AML-193 (cell line): ENCODE data around the gene FAM149A.

Experiments used
- DNase-seq, 2 experiments: peaks; one replicate each; lab custom pipeline; 2025; lab: John Stamatoyannopoulos, UW

FAM149A gene

DNA sequence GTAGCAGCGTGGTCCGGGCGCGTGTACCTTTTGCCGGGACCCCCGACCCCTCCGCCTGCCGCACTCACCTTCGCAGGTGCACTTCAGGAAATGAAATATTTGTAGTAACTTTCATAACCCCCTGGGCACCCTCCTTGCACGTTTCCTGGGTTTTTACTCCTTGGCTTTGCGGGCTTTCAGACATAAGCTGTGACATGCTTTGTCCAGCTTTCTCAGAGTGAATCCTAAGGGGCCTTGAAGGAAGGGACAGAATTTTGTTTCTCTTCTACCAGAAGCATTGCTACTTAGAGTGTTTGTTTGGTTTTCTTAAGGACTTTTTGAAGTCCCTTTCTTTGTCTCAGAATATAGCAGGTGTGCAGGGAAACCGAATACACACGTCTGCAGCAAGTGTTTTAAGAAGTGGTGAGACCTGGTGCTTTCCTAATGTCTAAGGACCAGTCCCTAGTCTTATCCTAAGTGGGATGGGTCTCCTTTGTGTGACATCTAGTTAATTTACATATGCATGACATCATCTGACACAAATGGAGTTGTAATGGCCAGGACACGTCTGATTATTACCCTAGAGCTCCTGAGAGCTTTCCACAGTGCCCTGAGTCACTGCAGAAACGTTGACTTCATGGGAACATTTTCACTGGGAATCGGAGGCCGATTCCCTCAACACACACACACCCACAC is 1.3 kb downstream of the FAM149A start:
- DNase-seq: no peak

DNA sequence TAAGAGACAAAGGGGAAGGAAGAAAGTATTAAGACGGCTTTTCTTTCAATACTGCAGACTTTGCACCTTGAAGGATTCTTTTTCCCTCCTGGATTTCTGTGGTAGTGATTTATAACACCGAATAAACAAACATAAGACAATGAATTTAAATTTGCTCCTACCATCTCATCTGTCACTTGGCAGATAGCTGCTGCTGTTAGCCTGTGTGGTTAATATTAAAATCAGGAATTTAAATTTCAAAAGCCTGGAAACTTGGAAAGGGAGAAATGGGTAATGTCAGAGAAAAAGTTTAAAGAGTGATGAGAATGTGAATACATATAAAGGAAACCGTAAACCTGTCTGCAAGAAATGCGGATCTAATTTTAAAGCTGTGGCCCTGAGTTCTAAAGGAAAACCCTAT is 3.4 kb downstream of the FAM149A start:
- DNase-seq: no peak

DNA sequence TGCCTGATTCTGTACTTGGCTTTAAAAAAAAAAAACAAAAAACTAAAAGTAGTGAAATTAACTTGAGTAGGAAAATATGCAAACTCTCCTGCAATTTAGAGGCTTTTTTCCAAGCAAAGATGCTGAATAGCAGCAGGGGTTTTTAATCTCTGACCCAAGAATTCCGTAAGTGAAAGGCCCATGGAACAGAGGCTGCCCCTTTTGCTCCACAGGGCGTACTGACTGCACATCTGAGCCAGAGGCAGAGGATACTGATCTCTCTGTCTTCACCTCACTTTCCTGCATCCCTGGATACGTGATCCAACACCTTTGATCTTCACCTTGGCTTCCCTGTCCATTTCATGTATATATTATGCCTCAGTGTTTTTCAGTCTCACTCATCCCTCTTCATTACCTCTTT is 3.9 kb downstream of the FAM149A start:
- DNase-seq: no peak

DNA sequence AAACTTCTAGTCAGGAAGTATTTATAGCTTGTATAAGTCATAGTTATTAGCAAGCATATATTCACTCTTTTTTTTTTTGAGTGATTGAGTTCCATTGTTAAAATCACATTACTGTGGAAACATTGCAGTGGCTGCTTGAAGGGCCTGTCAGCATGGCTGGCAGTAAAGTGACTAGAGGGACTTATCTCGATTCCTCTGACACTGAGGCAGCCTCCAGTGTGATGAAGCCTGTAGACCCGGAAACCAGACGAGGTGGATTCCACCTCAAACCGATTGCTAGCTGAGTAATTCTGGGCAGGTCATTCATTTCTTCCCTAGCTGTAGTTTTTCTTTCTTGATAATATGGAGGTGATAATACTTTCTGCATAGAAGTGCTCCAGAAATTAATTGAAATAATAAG is 4.7 kb downstream of the FAM149A start:
- DNase-seq: no peak

DNA sequence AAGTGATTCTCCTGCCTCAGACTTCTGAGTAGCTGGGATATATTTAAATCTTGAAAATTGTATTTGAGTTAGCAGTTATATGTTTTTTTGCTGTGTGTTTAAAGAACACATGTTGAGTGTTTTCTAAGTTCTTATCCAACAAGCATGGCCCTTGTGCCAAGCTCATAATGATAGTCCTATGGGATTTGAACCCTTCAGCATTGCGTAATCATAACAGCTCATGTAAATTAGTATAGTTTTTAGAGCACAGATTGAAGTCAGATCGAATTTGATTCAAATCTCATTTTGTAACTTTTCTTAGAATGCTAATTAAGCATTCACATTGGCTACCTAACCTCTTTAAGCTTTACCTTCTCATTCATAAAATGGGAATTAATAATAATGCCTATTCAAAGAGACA is 12.2 kb downstream of the FAM149A start:
- no peak for DNase-seq

DNA sequence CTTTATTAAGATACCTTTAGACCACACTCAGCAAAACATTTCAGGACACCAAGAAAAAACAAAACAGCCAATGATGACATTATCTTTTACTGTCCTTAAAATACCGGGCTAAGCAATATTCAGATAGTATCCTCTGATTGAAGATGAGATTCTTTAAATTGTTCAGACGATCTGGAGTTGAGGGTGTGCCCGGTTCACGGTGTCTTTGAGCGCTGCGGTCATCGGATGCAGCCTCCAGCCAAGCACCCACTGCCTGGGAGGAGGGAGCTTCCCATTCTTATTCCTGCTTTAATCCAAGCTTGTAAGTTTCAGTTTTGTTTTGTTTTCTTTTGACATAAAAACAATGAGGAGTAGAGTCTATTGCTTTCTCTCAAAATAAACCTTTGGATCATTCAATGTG is 14.1 kb downstream of the FAM149A start:
- DNase-seq: no peak

DNA sequence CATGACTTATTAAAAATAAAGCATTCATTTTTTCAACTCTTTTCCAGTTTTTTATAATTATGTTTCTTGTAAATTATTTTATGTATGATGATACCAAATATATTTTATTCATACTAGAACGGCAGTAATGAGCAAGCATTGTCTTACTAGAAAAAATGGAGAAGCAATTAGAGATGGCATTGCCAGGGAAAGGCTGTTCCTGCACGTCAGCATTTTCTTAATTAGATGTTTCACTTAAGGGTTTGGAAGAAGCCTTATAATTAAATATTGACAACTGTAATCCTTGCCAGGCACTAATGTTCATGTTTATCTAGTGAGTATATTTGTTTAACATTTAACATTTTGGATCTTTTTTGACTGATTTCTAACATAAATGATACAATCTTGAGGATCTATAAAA is 16.6 kb downstream of the FAM149A start:
- no peak for DNase-seq

DNA sequence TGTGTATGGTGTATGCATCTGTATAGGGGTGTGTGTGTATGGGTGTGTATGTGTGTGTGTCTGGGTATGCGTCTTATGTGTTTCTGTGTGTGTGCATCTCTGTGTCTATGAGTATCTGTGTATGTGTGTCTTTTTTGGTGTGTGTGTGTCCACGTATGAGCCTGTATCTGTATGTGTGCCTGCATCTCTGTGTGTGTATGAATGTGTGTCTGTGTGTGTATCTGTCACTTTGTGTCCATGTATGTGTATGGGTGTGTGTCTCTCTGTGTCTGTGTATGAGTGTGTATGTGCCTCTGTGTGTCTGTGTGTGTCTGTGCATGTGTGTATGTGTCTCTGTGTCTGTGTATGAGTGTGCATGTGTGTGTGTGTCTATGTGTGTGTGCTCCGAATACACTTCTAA is 24.3 kb downstream of the FAM149A start:
- no peak for DNase-seq

DNA sequence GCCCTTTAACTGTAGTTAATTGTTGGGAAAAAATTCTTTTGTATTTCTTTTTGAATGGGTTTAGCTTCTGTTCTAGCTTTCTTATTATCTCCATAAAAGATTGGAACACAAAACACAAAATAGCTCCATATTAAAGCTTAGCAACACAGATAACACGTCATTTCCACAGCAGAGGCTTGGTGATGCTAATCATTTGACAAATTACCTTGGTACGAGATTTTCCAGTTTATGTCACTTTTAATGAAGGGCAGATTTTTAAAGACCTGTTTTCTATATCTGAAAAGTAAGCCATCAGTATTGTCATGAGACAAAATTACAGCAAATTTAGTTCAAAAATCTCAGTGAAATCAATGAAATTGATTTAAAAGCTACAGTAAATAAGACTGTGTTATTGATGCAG is 27.4 kb downstream of the FAM149A start:
- no peak for DNase-seq

DNA sequence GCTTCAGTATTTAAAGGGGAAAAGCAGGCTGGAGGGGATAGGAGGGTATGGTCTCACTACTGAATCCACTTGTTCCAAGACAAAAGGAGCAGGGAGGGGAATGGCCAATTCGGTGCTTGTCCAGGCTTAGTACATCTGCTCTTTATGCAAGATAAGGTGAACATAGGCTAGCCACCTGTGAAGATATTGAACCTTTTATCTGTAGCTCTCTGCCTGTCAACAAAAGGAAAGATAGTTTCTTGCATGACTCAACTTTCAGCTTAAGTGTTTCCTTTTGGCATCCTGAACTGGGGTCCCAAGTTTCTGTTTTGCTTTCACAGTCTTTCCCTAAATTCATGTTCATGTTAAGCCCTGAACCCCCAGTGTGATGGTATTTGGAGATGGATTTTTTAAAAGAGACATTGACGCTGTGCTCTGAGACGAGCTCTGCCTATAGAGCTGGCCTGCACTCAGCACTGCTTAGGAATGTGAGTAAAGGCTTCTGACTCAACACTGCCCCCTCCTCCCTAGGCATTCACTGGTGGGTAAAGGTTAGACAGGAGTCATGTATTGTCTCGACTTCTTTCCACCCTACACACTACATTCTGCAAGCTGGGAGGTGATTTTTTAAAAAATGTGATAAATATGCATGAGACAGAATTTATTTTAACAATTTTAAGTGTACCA is 28.2 kb downstream of the FAM149A start:
- no peak for DNase-seq

DNA sequence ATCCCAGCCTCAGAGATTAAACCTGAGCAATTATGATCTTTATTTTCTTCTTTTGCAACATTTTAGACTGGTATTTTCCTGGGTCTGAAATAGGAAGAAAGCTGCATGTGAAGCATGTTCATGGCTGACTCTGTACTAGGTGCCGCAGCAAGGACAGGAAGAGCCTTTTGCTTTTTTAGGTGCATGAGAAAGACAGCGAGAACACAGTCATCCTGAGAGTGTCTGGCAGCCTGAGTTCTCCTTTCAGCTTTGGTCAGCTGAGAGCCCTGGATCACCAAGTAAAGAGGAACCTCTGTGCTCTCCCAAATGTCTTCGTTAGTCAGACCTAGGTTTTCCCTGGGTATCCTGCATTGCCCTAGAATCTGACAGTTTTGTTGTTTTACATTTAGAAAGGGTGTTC is 29.8 kb downstream of the FAM149A start:
- no peak for DNase-seq

DNA sequence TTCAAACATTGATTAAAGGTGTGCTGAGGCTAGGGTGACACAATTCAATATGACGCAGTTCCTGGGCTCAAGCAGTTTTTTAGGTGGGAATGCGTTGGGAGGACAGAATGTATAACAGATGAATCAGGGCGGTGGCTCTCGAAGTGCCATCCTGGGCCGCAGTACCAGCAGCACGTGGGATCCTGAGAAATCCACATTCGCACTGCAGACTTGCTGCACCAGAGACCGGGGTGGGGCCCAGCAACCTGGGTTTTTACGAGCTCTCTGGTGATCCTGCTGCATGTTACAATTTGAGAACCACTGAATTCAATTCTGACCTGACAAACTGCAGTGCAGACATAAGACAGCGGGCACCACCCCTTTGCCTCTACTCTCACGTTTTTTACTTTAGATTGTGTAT is 30.4 kb downstream of the FAM149A start:
- DNase-seq: no peak

DNA sequence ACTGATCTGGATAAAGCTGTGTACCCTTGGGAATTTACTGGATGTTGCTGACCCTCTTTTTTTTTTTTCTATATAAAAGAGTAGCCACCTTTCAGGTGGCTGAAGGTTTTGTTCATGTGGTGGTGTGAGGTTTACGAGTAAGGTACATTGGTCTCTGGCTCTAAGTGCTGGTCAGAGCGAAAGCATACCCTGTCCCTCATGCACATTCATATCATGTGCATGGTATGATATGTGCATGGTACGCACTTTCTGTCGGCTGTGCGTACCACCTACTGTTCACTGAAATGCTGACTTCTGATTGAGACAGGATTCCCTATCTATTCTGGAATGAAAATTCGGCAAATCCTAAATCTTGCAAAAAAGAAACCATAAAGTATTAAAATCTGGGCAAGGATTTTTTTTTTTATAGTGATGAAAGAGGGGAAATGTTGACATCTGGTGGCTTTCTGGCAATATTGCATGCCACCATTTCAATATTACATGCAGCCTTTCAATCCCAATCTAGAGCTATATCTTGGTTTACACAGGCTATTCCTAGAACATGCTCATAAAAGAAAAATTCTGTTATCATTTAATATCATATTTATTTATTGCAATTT is 32.8 kb downstream of the FAM149A start:
- peak; percentile 4 to 32 for DNase-seq

DNA sequence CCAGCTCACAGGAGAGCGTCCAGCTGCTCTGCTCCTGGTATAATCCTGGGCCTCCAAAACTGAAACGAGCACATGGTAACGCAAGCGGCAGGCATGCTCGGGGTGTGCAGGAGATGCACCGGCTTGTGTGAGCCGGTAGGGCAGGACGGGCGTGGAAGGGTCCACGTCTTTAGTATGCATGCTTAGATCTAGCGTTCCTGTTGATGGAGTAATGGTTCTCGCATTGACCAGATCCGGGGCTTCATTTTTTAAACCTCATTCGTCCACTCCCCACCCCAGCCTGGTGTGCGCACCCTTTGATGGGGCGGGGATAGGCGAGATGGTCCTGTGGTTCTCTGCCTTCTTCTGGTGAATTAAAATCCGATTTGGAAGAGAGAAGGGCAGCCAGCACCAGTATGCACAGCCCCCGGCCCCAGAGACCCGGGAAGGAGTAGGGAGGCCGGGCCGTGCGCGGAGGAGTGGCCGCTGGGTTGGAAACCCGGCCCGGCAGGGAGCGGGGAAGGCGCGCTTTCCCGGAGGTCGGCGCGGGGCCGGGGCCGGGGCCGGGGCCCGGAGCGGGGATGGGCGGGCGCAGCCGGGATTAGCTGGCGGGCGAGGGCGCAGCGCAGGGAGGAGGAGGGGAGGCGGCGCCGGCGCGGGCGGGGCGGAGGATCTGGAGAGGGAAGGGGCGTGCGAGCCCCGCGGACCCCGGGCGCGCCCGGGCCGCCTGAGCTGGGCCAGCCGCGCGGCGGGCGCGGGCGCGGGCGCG is 39.9 kb downstream of the FAM149A start:
- DNase-seq: no peak

DNA sequence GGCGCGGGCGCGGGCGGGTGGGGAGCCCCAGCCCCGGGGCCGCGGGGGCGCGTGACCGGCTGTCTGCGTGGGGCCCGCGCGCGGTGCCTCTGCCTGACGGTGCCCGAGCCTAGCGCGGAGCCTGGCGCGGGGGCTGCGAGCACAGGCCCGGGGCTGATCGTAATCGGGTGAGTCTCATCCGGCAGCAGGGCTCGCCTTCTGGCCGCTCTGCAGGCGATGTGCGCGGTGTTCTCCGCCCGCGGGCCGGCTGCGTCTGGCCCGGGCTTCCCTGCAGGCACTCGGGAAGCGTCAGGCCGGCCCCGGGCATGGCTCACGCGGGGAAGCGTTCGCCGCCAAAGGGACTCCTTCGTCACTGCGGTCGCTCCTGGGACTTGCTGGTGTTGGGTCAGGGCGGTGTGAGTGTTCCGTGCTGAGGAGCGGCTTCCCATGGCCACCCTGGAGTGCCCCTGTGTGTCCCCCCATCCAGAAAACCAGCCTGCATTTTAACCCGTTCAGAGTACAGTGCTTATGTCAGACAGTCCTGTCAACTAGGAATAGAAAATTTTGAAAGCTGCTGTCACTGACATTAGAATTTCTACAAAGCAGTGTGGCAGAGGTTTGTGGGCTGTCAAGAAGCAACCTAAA is 40.6 kb downstream of the FAM149A start:
- no peak for DNase-seq

DNA sequence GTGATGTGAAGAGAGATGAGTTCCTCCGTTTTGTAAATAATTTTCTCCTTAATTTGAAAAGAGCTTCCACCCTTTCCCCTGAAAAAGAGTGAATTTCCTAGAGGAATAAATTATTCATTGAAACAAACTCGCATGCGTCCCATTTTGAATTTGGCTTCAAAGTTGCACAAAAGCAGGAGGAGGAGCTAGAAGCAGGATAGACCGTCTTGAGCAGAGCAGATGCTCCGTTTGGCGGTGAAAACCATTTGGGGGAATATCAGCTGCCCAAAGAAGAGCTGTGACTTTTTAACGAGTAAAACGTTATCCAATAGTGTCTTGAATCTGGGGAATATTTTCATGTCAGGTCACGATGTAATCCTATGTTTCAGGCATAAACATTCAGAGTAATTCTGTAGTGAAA is 42.0 kb downstream of the FAM149A start:
- DNase-seq: no peak

DNA sequence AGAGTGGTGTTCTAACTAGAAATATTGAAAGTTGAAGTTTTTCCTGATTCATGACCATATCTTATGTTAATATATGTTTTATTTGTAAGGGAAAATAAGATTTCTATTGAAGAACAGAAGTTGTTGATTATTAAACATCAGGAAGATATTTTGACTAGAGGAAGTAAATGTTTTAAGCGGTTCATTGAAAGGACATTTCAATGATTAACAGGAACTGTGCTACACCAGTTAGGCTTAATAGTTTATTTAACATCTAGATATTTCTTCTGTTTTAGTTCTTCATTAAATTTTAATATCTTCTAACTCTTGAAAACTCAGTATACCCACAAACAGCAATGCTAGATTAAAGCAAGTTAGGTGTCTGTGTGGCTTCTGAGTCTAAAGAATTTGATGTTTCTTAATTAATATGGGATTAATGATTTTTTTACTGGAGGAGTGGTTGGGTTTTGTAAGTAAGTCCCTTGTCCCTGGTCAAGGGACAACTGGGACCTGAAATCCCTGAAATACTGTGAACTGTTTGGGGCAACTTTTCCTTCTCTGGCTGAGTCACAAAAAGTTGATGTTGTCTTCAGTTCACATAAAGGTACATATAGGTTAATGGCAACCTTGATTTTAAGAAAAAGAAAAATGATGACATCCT is 44.0 kb downstream of the FAM149A start:
- DNase-seq: no peak

DNA sequence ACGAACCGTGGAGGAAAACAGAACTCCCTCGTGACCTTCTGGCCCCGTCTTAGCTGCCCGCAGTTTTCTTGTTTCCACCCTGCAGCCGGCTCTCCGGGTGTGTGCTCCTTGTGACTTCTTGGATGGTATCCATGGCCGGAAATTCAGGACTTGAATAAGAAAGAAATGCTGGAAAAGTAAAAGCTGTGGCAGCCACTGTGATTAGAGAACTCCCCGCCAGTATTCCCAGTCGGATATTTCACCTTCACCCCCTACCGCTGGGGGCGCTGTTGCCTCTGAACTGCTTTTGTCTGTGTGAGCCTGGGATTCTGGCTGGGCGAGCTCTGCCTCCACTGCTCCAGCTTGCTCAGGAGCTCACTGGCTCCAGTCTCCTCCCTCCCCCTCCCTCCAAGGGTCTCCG is 45.4 kb downstream of the FAM149A start:
- DNase-seq: no peak

DNA sequence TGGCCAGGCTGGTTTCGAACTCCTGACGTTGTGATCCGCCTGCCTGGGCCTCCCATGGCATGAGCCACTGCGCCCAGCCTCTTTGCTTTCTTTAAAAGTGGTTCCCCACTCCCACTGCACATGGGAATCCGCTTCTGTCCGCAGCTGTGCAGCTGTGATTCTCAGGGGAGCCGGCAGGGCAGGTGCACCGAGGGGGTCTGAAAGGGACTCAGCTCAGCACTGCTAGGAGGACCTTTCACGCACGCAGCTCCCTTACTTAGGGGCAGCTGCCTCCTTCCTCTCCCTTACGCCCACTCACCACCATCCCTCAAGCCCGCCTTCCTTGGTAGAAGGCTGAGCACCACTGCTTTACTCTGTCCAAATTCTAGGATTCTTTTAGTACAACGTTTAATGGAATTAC is 46.4 kb downstream of the FAM149A start:
- no peak for DNase-seq

DNA sequence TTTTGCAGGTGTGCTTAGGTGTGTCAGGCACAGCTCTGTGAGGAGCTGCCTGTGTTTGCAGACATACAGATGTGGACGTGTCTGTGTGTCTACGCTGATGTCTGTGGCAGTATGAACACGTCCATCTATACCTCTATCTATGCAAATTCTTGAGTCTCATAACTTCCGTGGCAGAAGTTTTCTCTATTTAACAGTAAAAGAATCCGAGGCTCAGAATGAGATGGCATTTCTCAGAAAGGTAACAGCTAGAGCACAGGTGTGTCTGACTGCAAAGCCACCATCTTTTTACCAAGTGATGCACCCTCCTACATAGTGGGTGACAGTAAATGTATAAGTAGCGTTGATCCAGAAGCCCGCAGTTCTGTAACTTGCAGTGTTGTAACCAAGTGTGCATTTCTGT is 47.0 kb downstream of the FAM149A start:
- no peak for DNase-seq

DNA sequence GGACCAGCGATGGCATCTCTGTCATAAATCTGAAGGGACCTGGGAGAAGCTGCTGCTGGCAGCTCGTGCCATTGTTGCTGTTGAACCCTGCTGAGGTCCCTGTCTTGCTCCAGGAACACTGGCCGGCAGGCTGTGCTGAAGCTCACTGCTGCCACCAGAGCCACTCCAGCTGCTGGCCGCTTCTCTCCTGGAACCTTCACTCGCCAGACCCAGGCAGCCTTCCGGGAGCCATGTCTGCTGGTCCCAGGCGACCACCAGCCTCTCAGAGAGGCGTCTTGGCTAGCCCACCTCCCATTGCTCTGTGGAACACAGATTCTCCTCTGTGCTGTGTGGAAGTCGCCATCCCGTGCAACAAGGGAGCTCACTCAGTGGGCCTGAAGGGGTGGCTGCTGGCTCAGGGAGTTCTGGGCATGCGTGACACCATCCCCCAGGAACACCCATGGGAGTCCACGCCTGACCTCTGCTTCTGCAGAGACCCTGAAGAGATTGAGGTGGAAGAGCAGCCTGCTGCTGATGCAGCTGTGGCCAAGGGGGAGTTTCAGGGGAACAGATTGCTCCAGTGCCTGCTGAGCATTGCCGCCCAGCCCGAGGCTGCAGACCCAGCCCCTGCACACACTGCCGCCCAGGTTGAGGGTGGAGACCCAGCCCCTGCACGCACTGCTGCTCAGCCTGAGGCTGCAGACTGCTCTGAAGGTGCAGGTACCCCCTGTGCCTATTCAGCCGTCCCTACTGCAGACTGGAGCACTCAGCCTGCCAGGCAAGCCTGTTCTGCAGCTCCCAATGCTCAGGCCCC is 53.7 kb downstream of the FAM149A start:
- DNase-seq: no peak
